DOHH2 (cell line): ENCODE results near the gene HAO2.

ENCODE experiments used
- CTCF ChIP-seq: fragments of 200-600 bp; sonication (generic); IDR thresholded peaks from one replicate; pipeline ENCODE4 v1.5.1; 2014; ENCODE audit warnings: antibody characterized with exemption, mild to moderate bottlenecking, low read depth, low read length; ENCODE audit not compliant: poor library complexity, severe bottlenecking
- EZH2phosphoT487 ChIP-seq: fragments of 200-600 bp; sonication (generic); IDR thresholded peaks from 2 replicates; pipeline ENCODE4 v1.6.1; 2017; ENCODE audit warnings: borderline replicate concordance, mild to moderate bottlenecking, antibody characterized with exemption, low read length, moderate library complexity, mixed read lengths

GRCh38 chr1:119414950-119415349, 46.4 kb downstream of the HAO2 start, which contains the start of gene HSD3B2:
- TF ChIP-seq CTCF (no peak), EZH2phosphoT487 (no peak)
